ENCODE measurements around the gene TAF4.

DNA sequence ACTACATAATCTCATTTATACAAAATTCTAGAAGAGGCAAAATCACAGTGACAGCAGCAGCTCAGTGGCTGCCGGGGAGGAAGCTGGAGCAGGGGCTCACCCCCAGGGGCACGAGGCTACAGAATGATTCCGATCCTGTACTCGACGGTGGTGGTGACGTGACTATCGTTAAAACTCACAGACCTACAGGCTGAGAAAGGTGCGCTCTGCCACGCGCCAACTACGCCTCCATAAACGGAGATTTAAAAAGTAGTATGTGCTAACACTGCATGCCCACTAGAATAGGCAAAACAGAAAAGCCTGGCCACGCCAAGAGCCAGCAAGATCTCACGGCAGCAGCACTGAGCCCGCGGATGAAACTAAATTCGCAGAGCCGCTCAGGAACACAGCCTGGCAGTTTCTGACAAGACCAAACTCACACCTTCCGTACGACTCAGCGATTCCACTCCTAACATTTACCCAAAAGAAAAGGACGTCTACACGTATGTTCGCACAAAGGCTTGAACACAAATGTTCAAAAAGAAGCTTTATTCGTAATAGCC, 25.2 kb downstream of the TAF4 start:
- TF ChIP-seq, protein P1, sequence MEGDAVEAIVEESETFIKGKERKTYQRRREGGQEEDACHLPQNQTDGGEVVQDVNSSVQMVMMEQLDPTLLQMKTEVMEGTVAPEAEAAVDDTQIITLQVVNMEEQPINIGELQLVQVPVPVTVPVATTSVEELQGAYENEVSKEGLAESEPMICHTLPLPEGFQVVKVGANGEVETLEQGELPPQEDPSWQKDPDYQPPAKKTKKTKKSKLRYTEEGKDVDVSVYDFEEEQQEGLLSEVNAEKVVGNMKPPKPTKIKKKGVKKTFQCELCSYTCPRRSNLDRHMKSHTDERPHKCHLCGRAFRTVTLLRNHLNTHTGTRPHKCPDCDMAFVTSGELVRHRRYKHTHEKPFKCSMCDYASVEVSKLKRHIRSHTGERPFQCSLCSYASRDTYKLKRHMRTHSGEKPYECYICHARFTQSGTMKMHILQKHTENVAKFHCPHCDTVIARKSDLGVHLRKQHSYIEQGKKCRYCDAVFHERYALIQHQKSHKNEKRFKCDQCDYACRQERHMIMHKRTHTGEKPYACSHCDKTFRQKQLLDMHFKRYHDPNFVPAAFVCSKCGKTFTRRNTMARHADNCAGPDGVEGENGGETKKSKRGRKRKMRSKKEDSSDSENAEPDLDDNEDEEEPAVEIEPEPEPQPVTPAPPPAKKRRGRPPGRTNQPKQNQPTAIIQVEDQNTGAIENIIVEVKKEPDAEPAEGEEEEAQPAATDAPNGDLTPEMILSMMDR (conservative IDR thresholded peaks at IDR 0.05 in 1 of 2, IDR thresholded peaks at IDR 0.05 in 1 of 2; ENCODE audit: low read depth in 1 of 2, low read length in 2 of 2) = no peak
- TF ChIP-seq EZH2 (IDR thresholded peaks at IDR 0.05; ENCODE audit: low read length, missing control alignments) = no peak

Data from fibroblast of lung (primary cell).